ENCODE results near the gene SHOC2. TPM values are rescaled to one million over a fixed set of nuclear protein-coding genes. Genes with fewer than 3 reads are reported as not detected.

The SHOC2 gene
- total and polyA plus RNA-seq, 9 of the 15 experiments (the other 6 are each of a cell fraction or from before 2014, with no cell fraction given) = 9.2 to 17.5 (median 14.9) TPM

DNA sequence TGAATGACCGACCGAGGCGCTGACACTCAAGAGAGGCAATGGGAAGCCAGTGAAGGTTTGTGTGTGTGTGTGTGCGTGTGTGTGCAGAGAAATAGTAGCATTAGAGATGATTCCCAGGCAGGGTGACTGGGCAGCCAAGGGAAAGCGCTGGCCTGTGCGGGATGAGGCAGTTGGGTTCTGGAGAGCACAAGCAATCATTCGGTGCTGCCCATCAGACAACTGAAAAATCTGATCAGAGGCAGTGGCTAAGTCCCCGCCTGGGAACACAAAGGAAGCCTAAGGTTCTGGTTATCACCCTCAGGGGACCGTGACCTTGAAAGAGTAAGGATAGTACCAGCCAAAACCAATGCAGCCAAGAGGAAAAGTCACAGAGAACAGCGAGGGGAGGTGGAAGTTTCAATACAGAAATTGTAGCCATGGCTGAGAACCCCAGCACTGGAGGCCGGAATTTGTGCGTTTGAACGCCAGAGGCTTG lies 48.5 kb upstream of the SHOC2 start:
- Histone ChIP-seq H3K4me1 (replicated peaks in 1 of 2; ENCODE audit: control insufficient read depth in 2 of 2, insufficient read depth in 2 of 2, low read length in 2 of 2) (peaks cover 15 to 31% of the 10 kb centered on the region in 2 experiments), H3K9ac (ENCODE audit: insufficient read depth in 1 of 2, low read depth in 2 of 2, low read length in 2 of 2) (peak overlapping the region; percentile 72 to 89; a peak in 3 of 4 replicates), H3K79me2 (ENCODE audit: control insufficient read depth, insufficient read depth, low read length) (peaks cover 32% of the 10 kb centered on the region), H3K9me1 (ENCODE audit: control insufficient read depth, insufficient read depth, low read length) (no peaks in the 10 kb centered on the region), H4K20me1 (replicated peaks; ENCODE audit: control insufficient read depth, insufficient read depth, low read length) (no peaks in the 10 kb centered on the region), H2AFZ (ENCODE audit: low read depth, low read length) (peak overlapping the region; percentile 84), H3K9me3 (replicated peaks; ENCODE audit: control insufficient read depth, insufficient read depth, low read depth, low read length) (no peaks in the 10 kb centered on the region), H3K4me2 (ENCODE audit: insufficient read depth, low read length) (peak overlapping the region; percentile 84), H3K27ac (ENCODE audit: extremely low read depth, low read depth, low read length) (peak overlapping the region; percentile 83), H3K4me3 (peak overlapping the region; percentile 64; the same call in 1 of the 2 replicates), H3K36me3 (ENCODE audit: control insufficient read depth, insufficient read depth, low read length) (0 out of 3 replicates have a peak, but pooled peaks cover 1% of the 10 kb centered on the region), H3K27me3 (ENCODE audit: control insufficient read depth in 2 of 2, insufficient read depth in 2 of 2, low read length in 2 of 2) (no peaks in the 10 kb centered on the region)
- ChIA-PET CTCF (ENCODE audit: low intra/inter-chr PET ratio) (no interaction called here), POLR2A (interaction anchor here (0.9 to 1.5 kb wide), 3 partner anchors 8 to 57 kb away, joined by 3 to 5 read pairs (median 3); no protein-coding TSS in a partner anchor)
- in situ Hi-C loops (cut with MboI) (no loop called here), intact Hi-C loops (cut with micrococcal nuclease) (loop anchor here (1.0 to 10.0 kb wide), 4 partner anchors 13 to 256 kb away; no protein-coding TSS in a partner anchor)
- WGBS (ENCODE audit: insufficient coverage, low coverage, missing lambda C conversion rate) = 32% methylated on average over 12 of the region's 13 CpGs
- DNase-seq (ENCODE audit: extremely low read depth in 1 of 4, low spot score in 3 of 4) (peak in 1 of 4 experiments; percentile 45), ATAC-seq (no peak), FAIRE-seq (no peak)
- no TSS peak for BruUV-seq (replicated peaks)
- TF ChIP-seq, protein P1, sequence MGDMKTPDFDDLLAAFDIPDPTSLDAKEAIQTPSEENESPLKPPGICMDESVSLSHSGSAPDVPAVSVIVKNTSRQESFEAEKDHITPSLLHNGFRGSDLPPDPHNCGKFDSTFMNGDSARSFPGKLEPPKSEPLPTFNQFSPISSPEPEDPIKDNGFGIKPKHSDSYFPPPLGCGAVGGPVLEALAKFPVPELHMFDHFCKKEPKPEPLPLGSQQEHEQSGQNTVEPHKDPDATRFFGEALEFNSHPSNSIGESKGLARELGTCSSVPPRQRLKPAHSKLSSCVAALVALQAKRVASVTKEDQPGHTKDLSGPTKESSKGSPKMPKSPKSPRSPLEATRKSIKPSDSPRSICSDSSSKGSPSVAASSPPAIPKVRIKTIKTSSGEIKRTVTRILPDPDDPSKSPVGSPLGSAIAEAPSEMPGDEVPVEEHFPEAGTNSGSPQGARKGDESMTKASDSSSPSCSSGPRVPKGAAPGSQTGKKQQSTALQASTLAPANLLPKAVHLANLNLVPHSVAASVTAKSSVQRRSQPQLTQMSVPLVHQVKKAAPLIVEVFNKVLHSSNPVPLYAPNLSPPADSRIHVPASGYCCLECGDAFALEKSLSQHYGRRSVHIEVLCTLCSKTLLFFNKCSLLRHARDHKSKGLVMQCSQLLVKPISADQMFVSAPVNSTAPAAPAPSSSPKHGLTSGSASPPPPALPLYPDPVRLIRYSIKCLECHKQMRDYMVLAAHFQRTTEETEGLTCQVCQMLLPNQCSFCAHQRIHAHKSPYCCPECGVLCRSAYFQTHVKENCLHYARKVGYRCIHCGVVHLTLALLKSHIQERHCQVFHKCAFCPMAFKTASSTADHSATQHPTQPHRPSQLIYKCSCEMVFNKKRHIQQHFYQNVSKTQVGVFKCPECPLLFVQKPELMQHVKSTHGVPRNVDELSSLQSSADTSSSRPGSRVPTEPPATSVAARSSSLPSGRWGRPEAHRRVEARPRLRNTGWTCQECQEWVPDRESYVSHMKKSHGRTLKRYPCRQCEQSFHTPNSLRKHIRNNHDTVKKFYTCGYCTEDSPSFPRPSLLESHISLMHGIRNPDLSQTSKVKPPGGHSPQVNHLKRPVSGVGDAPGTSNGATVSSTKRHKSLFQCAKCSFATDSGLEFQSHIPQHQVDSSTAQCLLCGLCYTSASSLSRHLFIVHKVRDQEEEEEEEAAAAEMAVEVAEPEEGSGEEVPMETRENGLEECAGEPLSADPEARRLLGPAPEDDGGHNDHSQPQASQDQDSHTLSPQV (IDR thresholded peaks at IDR 0.05) = peak; percentile 68; the same call in 1 of the 2 replicates
- TF ChIP-seq ZNF785 (CRISPR knock-in tag; IDR thresholded peaks at IDR 0.05) = no peak
- no peak for TF ChIP-seq ZNF780A (CRISPR knock-in tag; IDR thresholded peaks at IDR 0.05)
- TF ChIP-seq ZNF766 (CRISPR knock-in tag; conservative IDR thresholded peaks at IDR 0.05) = peak; percentile 59; the same call in 1 of the 2 replicates
- peak; percentile 32; the same call in 1 of the 2 replicates for TF ChIP-seq ZNF589 (CRISPR knock-in tag; IDR thresholded peaks at IDR 0.05; ENCODE audit: low read depth)
- 0 out of 2 replicates have a peak, but pooled peaks have one; percentile 13 for TF ChIP-seq SMAD4 (CRISPR knock-in tag; conservative IDR thresholded peaks at IDR 0.05)
- TF ChIP-seq SMARCE1 (IDR thresholded peaks at IDR 0.05) = no peak
- peak; percentile 4 for TF ChIP-seq TBP (optimal IDR thresholded peaks at IDR 0.05; ENCODE audit: low read depth, low read length)
- TF ChIP-seq PHF21A (IDR thresholded peaks at IDR 0.05; ENCODE audit: borderline replicate concordance, low read depth) = no peak
- no peak for TF ChIP-seq ZNF274 (IDR thresholded peaks at IDR 0.05; ENCODE audit: borderline replicate concordance, low read depth, low read length)
- TF ChIP-seq, protein P2, sequence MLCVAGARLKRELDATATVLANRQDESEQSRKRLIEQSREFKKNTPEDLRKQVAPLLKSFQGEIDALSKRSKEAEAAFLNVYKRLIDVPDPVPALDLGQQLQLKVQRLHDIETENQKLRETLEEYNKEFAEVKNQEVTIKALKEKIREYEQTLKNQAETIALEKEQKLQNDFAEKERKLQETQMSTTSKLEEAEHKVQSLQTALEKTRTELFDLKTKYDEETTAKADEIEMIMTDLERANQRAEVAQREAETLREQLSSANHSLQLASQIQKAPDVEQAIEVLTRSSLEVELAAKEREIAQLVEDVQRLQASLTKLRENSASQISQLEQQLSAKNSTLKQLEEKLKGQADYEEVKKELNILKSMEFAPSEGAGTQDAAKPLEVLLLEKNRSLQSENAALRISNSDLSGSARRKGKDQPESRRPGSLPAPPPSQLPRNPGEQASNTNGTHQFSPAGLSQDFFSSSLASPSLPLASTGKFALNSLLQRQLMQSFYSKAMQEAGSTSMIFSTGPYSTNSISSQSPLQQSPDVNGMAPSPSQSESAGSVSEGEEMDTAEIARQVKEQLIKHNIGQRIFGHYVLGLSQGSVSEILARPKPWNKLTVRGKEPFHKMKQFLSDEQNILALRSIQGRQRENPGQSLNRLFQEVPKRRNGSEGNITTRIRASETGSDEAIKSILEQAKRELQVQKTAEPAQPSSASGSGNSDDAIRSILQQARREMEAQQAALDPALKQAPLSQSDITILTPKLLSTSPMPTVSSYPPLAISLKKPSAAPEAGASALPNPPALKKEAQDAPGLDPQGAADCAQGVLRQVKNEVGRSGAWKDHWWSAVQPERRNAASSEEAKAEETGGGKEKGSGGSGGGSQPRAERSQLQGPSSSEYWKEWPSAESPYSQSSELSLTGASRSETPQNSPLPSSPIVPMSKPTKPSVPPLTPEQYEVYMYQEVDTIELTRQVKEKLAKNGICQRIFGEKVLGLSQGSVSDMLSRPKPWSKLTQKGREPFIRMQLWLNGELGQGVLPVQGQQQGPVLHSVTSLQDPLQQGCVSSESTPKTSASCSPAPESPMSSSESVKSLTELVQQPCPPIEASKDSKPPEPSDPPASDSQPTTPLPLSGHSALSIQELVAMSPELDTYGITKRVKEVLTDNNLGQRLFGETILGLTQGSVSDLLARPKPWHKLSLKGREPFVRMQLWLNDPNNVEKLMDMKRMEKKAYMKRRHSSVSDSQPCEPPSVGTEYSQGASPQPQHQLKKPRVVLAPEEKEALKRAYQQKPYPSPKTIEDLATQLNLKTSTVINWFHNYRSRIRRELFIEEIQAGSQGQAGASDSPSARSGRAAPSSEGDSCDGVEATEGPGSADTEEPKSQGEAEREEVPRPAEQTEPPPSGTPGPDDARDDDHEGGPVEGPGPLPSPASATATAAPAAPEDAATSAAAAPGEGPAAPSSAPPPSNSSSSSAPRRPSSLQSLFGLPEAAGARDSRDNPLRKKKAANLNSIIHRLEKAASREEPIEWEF (CRISPR knock-in tag; IDR thresholded peaks at IDR 0.05) = 0 out of 2 replicates have a peak, but pooled peaks have one; percentile 41
- TF ChIP-seq SMARCA4 (IDR thresholded peaks at IDR 0.05) = no peak
- 0 out of 2 replicates have a peak, but pooled peaks have one; percentile 11 for TF ChIP-seq ZNF175 (CRISPR knock-in tag; IDR thresholded peaks at IDR 0.05; ENCODE audit: low read depth)
- no peak for TF ChIP-seq MIER1 (IDR thresholded peaks at IDR 0.05; ENCODE audit: low read depth)

All from K562 (cell line).